Measurements from ENCODE around the gene SEMA3G. TPM values are rescaled to one million over a fixed set of nuclear protein-coding genes. Genes with fewer than 3 reads are reported as not detected.

SEMA3G gene
- total RNA-seq, 1 experiment from 2014 or later = 0.32 TPM

- intact Hi-C loops (cut with micrococcal nuclease; ENCODE audit: unreplicated experiment) = no loop called here
- H3K27me3 ChIP-seq (replicated peaks; ENCODE audit: control insufficient read depth, insufficient read depth, low read length) = no peaks in the 10 kb centered on the region
- no peaks in the 10 kb centered on the region for H3K9me3 ChIP-seq
- no peaks in the 10 kb centered on the region for H3K36me3 ChIP-seq (ENCODE audit: control insufficient read depth, insufficient read depth, low read length)
- no TSS peak for BruUV-seq (replicated peaks)
- H3K4me1 Mint-ChIP-seq (ENCODE audit: low read depth, unreplicated experiment) = no peaks in the 10 kb centered on the region
- ChIA-PET POLR2A (no interaction called here), CTCF (interaction anchor here (0.5 kb wide), 2 partner anchors 13 to 331 kb away, joined by 3 to 4 read pairs; partner anchors contain the start of gene NEK4)
- no peak for TF ChIP-seq CTCF (IDR thresholded peaks at IDR 0.05; ENCODE audit: insufficient read depth in 1 of 2, low read depth in 1 of 2, low read length in 1 of 2, severe bottlenecking in 1 of 2, unreplicated experiment in 1 of 2)
- H3K4me1 ChIP-seq = no peaks in the 10 kb centered on the region
- no peak overlapping the region for H3K4me3 ChIP-seq (ENCODE audit: low read depth, low read length)
- no peaks in the 10 kb centered on the region for H3K9me3 Mint-ChIP-seq (ENCODE audit: unreplicated experiment)
- no peak overlapping the region for H3K27ac Mint-ChIP-seq (ENCODE audit: unreplicated experiment)
- H3K27me3 Mint-ChIP-seq (ENCODE audit: insufficient read depth, unreplicated experiment) = no peaks in the 10 kb centered on the region
- H3K36me3 Mint-ChIP-seq (ENCODE audit: insufficient read depth, unreplicated experiment) = no peaks in the 10 kb centered on the region
- no peak overlapping the region for H3K4me3 Mint-ChIP-seq (ENCODE audit: unreplicated experiment)
- no peak for DNase-seq
Measured at GRCh38 chr3:52439426-52440248, 5.3 kb downstream of the SEMA3G start.

- Histone ChIP-seq H3K27me3 (replicated peaks; ENCODE audit: control insufficient read depth, insufficient read depth, low read length) (no peaks in the 10 kb centered on the region), H3K4me1 (no peaks in the 10 kb centered on the region), H3K9me3 (no peaks in the 10 kb centered on the region), H3K36me3 (ENCODE audit: control insufficient read depth, insufficient read depth, low read length) (no peaks in the 10 kb centered on the region), H3K4me3 (ENCODE audit: low read depth, low read length) (no peak overlapping the region)
- ChIA-PET CTCF (interaction anchor here (0.5 kb wide), 2 partner anchors 12 to 332 kb away, joined by 3 to 4 read pairs; partner anchors contain the start of gene NEK4), POLR2A (no interaction called here)
- Mint-ChIP-seq H3K4me1 (ENCODE audit: low read depth, unreplicated experiment) (no peaks in the 10 kb centered on the region), H3K27me3 (ENCODE audit: insufficient read depth, unreplicated experiment) (no peaks in the 10 kb centered on the region), H3K9me3 (ENCODE audit: unreplicated experiment) (no peaks in the 10 kb centered on the region), H3K4me3 (ENCODE audit: unreplicated experiment) (no peak overlapping the region), H3K27ac (ENCODE audit: unreplicated experiment) (no peak overlapping the region), H3K36me3 (ENCODE audit: insufficient read depth, unreplicated experiment) (no peaks in the 10 kb centered on the region)
- DNase-seq = no peak
- no TSS peak for BruUV-seq (replicated peaks)
- TF ChIP-seq CTCF (IDR thresholded peaks at IDR 0.05; ENCODE audit: insufficient read depth in 1 of 2, low read depth in 1 of 2, low read length in 1 of 2, severe bottlenecking in 1 of 2, unreplicated experiment in 1 of 2) = no peak
- intact Hi-C loops (cut with micrococcal nuclease; ENCODE audit: unreplicated experiment) = no loop called here
Measured at GRCh38 chr3:52438579-52439425, 6.1 kb downstream of the SEMA3G start.

GRCh38 chr3:52438104-52438376 lies 6.9 kb downstream of the SEMA3G start:
- intact Hi-C loops (cut with micrococcal nuclease; ENCODE audit: unreplicated experiment) = no loop called here
- DNase-seq = no peak
- Mint-ChIP-seq H3K9me3 (ENCODE audit: unreplicated experiment) (no peaks in the 10 kb centered on the region), H3K4me1 (ENCODE audit: low read depth, unreplicated experiment) (no peaks in the 10 kb centered on the region), H3K4me3 (ENCODE audit: unreplicated experiment) (no peak overlapping the region), H3K27me3 (ENCODE audit: insufficient read depth, unreplicated experiment) (no peaks in the 10 kb centered on the region), H3K36me3 (ENCODE audit: insufficient read depth, unreplicated experiment) (no peaks in the 10 kb centered on the region), H3K27ac (ENCODE audit: unreplicated experiment) (no peak overlapping the region)
- CTCF ChIA-PET = no interaction called here
- Histone ChIP-seq H3K36me3 (ENCODE audit: control insufficient read depth, insufficient read depth, low read length) (no peaks in the 10 kb centered on the region), H3K4me3 (ENCODE audit: low read depth, low read length) (no peak overlapping the region), H3K4me1 (no peaks in the 10 kb centered on the region), H3K9me3 (no peaks in the 10 kb centered on the region), H3K27me3 (replicated peaks; ENCODE audit: control insufficient read depth, insufficient read depth, low read length) (no peaks in the 10 kb centered on the region)
- POLR2A ChIA-PET = no interaction called here
- TF ChIP-seq CTCF (IDR thresholded peaks at IDR 0.05; ENCODE audit: insufficient read depth in 1 of 2, low read depth in 1 of 2, low read length in 1 of 2, severe bottlenecking in 1 of 2, unreplicated experiment in 1 of 2) = no peak
- no TSS peak for BruUV-seq (replicated peaks)
